GM21360 (cell line): ENCODE results near the gene FOXE1.

ENCODE experiments used
- ATAC-seq: cut with Tn5 transposase; IDR thresholded peaks from one replicate; pipeline ENCODE4 v1.9.1; 2021; ENCODE audit warnings: mild to moderate bottlenecking, moderate library complexity; ENCODE audit not compliant: unreplicated experiment

The FOXE1 gene

DNA sequence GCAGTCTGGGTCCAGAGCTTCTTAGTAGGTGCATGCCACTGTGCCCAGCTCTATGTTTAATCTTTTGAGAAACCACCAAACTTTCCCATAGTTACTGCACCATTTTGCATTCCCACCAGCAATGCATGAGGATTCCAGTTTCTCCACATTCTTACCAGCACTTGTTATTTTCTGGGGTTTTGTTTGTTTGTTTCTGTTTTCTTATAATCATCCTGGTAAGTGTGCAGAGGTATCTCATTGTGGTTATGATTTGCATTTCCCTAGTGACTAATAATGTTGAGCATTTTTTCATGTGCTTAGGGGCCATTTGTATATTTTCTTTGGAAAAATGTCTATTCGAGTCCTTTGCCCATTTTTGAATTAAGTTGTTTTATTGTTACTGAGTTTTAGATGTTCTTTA, 11.4 kb downstream of the FOXE1 start:
- ATAC-seq = no peak

DNA sequence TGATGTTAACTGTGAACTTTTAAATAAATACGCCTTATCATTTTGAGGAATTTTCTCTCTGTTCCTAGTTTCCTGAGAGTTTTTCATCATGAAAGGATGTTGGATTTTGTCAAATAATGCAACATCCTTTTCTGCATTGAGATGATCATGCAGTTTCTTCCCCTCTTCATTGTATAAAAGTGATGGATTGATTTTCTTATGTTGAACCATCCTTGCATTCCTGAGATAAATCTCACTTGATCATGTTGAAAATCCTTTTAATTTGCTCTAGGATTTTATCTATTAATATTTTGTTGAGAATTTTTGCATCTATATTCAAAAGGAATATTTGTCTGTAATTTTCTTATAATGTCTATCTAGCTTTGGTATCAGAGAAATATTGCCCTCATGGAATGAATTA, 13.3 kb downstream of the FOXE1 start:
- ATAC-seq = no peak

- no peak for ATAC-seq
Measured at GRCh38 chr9:97866848-97867247, 13.8 kb downstream of the FOXE1 start.

GRCh38 chr9:97868859-97869258, 15.8 kb downstream of the FOXE1 start:
- ATAC-seq = no peak

GRCh38 chr9:97873425-97873824, 20.4 kb downstream of the FOXE1 start:
- ATAC-seq = no peak

DNA sequence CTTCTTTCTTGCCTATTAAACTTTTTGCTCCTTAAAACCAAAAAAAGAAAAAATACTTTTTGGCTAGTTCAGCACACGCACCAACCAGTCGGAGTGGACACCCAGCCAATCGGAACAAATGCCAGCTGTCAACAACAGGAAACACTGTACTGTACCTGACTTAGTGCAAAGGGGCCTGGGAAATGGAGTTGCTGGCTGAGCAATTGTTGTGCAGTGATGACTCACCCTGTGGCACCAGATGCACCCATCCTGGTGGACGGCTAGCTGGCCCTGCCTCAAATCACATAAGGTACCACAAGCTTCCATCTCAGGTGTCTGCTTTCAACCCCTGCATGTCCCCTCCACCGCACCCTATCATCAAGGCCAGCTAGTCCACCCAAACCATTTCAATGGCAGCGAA, 20.9 kb downstream of the FOXE1 start:
- ATAC-seq = no peak

GRCh38 chr9:97874624-97875023, 21.6 kb downstream of the FOXE1 start:
- ATAC-seq = no peak

DNA sequence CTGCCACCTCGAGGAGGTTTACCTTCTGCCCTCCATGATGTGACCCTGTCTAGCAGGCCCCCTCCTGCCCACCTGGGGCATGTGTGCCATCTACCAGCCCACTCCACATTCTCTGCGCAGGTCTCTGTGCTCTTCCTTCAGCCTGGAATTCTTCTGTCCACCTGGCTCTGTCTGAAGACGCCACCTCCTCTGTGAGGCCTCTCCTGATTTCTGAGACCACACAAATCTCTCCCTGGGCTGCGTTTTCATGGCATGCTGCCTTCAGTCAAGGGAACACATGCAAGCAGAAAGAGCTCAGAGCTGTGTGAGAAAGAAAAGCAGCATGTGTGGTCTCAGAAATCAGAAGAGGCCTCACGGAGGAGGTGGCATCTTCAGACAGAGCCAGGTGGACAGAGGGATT, 22.1 kb downstream of the FOXE1 start:
- ATAC-seq = no peak

GRCh38 chr9:97876061-97876460, 23.0 kb downstream of the FOXE1 start:
- no peak for ATAC-seq

GRCh38 chr9:97880336-97880735, 27.3 kb downstream of the FOXE1 start:
- no peak for ATAC-seq

DNA sequence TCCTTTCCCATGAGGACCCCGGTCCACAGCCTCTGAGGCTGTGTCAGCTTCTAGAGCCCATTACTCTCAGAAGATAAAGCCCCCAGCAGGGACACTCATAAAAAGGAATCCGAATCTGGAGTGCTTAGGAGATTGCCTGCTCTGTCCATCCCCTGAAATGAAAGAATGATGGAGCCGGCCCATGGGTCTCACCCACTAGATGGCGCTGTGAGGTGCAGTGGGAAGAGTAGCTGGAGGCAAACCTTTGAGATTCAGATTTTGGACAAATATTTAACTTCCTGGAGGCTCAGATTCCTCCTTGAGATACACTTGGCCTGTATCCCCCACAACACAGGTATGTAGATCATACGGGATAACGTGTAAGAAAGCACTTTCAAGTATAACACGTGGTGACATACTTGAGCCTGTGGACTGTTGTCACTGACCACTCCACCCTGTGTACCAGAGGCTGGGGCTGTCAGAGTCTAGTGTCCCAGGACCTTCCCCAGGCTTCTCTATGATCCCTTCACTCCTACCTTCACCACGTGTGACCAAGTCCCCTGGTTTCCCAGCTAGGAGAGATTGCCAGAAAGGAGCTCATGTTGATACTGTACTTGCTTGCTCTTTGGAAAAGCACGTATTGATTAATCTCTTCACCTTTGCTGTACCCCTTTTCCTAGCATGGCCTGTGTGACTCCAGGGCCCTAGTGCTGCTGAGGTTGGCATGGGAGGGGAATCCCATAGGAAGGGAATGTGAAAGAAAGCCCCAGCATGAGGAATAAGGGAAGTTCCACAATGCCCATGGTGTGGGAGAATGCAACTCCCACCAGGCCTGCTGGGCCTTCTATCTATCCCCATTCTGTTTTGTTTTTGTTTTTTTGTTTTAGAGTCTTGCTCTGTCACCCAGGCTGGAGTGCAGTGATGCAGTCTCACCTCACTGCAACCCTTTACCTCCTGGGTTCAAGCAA, 37.2 kb downstream of the FOXE1 start:
- no peak for ATAC-seq

DNA sequence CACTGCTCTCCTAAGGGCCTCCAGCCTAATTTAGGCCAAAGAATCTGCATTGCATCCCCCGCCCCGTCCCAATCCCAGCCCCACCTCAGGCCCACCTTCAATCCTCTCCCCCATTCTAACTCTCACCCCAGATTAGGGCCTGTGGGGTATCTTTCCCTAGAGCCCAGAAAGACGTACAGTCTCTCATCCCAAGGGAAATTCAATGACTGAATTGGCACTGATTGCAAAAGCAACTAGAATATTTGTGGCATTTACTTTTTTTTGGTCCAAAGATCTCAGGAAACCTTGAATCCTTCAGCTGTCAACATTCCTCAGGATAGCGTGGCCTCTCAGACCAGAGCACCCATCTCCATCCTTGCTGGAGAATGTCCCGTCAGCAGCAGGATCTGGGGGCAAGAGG, 38.7 kb downstream of the FOXE1 start:
- ATAC-seq = no peak

GRCh38 chr9:97892421-97892820, 39.4 kb downstream of the FOXE1 start:
- ATAC-seq = no peak

DNA sequence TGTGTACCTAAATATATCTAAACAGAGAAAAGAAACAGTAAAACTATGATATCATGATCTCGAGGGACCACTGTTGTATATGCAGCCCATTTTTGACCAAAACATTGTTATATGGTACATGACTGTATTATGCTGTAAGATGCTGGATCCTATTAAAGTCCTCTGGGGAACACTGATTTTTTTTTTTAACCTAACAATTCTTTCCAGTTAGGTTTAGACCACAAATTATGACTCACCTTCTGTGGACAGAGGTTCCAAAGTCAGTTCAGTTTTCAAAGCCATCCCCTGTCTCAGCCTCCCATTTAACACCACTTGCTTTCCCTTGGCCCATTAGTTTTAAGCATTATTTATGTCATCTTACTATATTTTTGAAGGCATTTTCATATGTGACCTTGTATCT, 42.2 kb downstream of the FOXE1 start:
- ATAC-seq = no peak

DNA sequence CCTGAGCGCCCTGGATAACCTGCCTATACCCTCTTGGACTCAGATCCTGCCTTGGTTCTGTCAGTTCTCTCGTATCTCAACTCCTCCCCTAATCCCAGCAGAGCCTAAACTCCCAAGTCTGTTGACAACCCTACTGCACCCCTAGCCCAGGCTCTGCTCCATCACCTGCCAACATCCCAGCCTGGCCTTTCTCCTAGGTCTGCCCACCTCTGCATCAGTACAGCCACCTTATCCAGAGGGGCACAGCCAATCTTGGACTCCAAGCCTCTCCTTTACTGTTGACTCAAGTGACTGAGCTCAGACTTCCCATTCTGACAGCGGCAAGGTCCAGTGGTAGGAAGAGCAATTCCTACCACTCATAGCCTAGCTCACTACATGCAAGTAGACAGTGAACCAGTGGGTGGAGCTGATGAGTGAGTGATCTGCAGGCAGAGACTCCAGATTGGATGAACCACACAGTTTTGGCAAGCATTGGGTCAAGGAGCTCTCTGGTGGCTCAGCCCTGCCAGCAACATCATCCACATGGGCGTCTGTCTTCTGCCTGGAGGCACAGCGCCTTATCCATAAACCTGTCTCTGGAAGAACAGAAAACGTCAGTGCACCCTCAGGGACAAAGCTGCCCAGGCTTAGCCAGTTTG, 42.8 kb downstream of the FOXE1 start:
- ATAC-seq = no peak

- ATAC-seq = no peak
Measured at GRCh38 chr9:97900103-97900737, 47.2 kb downstream of the FOXE1 start.

DNA sequence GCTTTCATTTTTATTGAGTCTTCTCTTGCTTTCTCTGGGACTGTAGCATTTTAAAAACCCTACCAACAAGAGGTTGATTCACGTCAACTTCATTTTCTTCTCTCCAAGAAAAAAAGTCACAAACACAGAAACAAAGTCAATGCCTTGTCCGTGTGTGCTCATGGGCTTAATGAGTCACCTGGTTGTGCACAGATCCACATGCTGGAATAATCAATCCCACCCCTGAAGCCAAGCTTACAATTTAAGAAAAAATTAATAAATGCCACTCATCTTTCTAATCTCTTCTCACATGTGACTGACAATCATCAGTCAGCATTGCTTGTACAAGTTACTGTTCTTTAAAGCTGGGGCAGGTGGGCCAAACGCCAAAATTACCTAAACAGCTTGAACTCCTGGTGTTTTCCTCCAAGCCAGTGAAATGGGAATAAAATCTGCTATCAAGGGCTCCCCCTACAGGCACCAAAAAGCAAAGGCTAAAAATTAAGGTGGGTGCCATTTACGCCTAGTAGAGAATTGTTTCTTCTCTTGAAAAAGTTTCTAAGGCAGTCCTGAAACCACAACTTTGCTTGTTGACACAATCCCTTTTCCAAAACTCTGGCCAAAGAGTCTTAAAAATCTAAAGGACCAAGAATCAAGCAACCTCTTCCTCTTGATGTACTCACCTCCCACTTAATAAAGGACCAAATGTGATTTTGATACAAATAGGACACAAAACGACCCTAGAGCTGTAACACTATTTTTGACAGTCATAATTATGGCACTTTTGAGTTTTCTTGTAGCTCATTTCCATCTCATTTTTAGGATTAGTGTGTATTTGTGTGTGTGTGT, 47.9 kb downstream of the FOXE1 start:
- no peak for ATAC-seq

- no peak for ATAC-seq
Measured at GRCh38 chr9:97903177-97903576, 50.2 kb downstream of the FOXE1 start.

DNA sequence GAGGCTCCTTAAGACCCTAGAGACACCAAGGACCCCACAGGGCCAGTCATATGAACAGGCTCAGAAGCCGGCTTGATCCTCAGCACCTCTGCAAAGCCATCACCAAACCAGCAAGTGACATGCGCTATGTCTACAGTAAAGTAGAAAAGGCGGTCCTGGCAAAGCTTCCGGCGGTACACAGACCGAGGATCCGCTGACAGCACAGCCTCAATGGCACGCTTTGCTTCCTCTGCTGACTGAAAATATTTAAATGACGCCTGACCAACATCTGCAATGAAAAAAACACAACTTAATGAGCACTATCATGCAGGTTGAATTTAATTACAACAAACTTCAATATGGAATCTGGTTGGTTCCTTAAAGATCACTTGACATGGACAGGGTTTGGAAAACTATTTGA, 51.7 kb downstream of the FOXE1 start:
- no peak for ATAC-seq

DNA sequence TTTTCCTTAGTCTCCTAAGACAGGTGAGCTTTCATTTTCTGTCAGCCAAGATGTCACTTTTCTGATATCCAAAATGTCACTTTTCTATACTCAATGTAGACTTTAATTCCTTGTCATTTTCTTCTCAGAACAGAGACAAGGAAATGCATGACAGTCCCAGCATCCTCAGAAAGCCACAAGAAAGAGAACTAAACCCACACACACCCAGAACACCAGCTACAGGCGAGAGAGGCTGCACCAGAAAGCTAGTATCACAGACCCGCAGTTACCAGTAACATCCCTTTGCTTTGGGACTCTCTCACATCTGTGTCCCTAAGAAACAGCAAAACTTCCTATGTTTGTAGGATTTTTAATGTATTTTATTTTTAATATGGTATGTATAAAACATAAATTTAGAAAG, 52.2 kb downstream of the FOXE1 start:
- ATAC-seq = no peak
